ENCODE results near the gene TMEM163.

Gene TMEM163

DNA sequence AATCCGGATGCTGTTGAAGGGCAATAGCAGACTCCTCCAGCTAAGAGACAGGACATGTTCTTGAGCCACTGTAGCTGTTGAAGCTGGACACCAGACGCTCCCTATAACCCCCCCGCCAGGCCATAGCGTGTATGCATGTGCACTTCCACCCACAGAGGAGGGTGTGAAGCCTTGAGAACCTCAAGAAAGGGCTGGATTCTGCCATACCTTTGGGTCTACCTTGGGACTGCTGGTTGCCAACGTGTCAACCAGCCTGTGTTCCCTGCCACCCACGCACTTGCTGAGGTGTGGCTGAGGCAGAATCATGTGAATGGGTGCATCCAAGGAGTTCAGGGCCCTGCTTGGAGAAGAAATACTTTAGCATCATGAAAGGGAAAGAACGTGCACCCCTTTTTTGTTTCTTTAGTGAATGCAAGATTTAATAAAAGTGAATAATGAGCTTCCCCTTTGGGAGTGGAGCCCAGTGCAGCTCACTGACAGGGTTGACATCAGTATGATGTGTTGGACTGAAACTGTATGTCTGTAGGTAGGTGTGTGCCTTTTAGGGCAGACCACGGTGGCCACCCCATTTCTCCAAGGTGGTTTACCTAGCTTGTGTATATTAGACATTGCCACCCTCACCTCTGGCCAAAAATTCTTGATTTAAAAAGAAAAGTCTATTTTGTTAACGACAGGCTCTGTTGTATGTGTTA lies 266.6 kb downstream of the TMEM163 start:
- DNase-seq, result no peak

DNA sequence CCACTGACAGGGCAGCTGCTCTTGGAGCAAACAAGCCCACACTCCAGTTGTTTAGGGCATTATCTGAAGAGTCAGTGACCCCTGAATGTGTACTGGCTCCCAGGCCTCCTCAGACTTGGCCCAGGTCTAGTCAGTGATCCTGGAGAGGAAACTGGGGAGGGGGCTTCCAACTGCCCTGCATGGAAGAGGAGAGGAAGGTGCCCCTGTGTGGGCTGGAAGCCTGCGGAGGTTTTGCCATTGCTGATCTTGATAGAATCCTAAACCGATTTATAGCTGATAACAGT lies 267.5 kb downstream of the TMEM163 start:
- no peak for DNase-seq

GRCh38 chr2:134449751-134450513 lies 268.9 kb downstream of the TMEM163 start:
- DNase-seq, result no peak

DNA sequence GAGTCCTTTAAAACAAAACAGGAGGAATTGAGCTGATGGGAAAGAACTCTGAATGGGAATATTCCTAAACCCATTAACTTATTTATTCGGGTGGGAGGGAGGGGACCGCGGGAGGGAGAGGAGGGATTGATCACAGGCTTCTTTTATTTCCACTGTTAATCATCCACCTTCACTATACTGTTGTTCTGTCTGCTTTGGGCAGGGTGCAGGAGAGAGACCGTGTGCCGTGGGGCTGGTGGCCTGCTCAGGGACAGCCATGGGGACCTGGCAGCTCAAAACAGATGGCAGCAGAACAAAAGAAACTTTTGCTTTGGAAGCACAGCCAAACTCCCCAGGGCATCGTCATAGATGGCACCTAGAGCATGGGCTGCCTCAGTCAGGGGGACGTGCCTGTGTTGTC lies 269.6 kb downstream of the TMEM163 start:
- no peak for DNase-seq

DNA sequence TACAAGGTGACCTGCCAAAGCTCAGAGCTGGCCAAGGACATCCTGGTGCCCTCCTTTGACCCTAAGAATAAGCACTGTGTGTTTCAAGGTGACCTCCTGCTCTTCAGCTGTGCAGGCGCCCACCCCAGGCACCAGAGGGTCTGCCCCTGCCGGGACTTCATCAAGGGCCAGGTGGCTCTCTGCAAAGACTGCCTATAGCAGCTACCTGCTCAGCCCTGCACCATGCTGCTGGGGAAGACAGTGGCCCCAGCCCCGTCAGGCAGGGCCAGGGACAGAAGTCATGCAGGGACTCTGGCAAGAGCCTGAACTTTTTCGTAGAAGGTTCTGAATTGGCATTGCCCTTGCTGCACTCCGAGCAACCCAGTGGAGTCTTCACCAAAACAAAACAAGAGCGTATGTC lies 270.1 kb downstream of the TMEM163 start:
- DNase-seq, result no peak

- no peak for DNase-seq
Observed at GRCh38 chr2:134447669-134448068, 271.1 kb downstream of the TMEM163 start.

DNA sequence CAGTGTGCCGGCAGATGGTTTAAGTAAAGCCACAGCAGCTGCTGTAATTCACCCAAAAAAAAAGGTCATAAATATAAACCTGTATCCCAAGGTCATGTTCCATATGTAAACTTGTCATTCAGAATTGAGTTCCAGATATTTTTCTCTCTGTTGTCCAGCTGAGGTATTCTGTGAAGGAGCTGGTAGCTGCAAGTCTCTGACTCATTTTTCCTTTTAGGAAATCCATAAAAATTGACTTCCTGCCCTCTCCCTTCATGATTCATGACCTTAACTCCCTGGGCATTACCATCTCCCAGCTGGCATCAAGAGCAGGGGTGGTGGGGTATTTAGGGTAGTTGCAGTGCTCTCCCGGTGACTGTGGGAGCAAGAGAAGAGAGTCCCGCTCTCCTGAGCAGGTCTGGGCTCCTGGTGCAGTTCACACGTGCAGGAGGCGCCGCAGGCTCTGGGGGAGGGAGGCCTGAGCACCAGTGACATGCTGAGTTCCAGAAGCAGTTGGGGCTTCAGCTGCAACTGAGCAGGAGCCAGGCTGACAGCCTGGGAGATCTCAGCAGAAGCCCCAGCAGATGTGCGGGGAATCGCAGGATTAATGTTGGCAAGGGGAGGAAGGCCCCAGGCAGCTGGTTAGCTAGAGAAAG lies 272.3 kb downstream of the TMEM163 start:
- no peak for DNase-seq

- no peak for DNase-seq
Observed at GRCh38 chr2:134445985-134446382, 272.8 kb downstream of the TMEM163 start.

DNA sequence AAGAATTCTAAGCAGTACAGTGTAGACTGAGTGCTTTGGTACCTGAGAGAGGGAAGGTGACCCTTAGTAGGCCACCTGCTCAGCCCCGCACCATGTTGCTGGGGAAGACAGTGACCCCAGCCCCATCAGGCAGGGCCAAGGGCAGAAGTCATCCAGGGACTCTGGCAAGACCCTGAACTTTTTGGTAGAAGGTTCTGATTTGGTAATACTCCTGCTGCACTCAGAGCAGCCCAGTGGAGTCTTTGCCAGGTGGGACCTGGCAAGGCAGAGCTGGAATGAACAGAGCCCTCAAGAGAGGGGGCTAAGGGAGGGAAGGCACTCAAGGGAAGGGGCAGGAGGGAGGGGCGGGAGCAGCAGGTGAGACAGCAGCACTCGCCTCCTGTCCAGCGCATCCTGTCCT lies 273.7 kb downstream of the TMEM163 start:
- no peak for DNase-seq

DNA sequence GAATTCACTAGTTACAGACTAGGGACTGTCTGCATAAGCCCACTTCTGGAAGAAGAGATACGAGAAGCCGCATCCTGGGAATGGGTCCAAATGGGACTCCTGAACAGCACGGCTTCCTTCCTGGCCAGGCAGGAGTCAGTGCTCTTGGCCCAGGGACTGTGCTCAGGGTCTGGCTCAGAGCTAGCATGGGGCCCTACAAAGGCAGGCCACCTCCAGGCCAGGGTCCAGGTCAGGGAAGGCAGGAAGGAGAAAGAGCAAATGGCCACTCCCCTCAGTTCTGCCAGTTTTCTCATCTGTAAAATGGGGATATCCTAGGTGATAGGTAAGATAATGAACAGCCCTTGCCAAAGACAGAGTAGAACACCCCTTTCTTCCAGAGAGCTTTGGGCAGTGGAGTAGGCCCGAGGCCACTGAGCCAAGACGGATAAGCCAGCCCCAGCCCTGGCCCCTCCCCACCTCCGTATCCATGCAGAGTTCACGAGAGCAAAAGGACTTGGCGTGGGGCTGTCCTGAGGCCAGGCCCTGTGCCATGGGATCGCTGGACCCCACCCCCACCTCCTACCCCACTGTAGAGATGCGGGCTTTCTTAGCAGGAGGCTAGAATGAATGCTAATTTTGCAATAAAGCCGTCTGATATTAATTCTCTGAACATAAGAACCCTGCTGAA lies 274.9 kb downstream of the TMEM163 start:
- DNase-seq, result no peak

DNA sequence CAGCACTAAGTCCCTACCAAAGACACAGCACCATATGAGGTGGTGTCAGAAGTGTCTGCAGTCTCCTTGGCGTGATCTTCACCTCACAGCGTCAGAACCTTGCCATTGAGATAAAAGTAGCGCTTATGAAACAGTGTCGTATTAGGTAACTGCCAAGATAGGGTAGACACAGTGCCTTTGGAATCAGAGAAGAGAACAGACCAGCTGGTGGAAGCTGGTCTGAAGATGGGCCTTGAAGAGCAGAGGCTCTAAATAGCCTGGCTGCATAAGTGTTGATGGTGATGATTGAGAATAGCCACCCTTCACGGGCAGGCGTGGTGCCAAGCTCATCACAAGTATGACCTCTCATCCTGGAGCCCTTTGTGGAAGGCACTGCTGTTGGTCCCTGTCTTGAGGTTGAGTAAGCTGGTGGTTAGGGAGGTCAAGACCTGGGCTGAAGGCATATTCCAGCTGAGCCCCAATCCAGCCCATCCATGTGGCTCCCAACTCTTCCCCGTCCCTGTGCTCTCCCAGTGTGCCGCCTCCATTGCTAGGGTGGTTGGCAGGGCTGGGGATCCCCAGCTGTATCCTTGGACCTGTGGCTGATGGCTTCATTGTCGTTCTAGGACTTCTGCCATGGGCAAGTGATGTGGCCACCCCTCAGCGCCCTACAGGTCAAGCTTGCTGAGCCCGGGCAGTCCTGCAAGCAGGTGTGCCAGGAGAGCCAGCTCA lies 277.5 kb downstream of the TMEM163 start:
- no peak for DNase-seq

DNA sequence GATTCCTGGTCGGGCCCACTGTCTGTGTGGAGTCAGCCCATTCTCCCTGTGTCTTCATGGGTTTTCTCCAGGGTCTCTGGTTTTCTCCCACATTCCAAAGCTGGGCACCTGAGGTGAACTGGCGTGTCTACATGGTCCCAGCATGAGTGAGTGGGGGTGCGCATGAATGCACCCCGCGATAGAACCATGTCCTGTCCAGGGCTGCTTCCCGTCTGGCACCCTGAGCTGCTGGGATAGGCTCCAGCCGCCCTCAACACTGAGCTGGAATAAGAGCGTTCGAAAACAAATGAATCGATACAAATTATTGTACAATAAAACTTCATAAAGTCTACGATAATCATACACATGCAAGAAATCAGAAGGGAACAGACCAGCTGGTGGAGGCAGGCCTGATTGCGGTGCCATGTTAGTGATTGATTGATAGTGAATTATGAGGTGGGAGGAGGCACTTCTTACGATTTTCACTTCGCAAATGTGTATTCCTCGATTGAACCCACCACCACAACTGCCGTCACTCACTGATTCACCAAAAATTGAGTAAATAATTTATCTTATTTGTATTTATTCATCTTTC lies 278.4 kb downstream of the TMEM163 start:
- DNase-seq, result no peak

- DNase-seq, result no peak
Observed at GRCh38 chr2:134438371-134438770, 280.4 kb downstream of the TMEM163 start.

- no peak for DNase-seq
Observed at GRCh38 chr2:134436706-134437105, 282.1 kb downstream of the TMEM163 start.

- DNase-seq, result no peak
Observed at GRCh38 chr2:134435936-134436335, 282.9 kb downstream of the TMEM163 start.

GRCh38 chr2:134435505-134435904 lies 283.3 kb downstream of the TMEM163 start:
- no peak for DNase-seq

GRCh38 chr2:134433979-134434378 lies 284.8 kb downstream of the TMEM163 start:
- no peak for DNase-seq

- no peak for DNase-seq
Observed at GRCh38 chr2:134433469-134433868, 285.3 kb downstream of the TMEM163 start.

- DNase-seq, result no peak
Observed at GRCh38 chr2:134432435-134432883, 286.3 kb downstream of the TMEM163 start.

DNA sequence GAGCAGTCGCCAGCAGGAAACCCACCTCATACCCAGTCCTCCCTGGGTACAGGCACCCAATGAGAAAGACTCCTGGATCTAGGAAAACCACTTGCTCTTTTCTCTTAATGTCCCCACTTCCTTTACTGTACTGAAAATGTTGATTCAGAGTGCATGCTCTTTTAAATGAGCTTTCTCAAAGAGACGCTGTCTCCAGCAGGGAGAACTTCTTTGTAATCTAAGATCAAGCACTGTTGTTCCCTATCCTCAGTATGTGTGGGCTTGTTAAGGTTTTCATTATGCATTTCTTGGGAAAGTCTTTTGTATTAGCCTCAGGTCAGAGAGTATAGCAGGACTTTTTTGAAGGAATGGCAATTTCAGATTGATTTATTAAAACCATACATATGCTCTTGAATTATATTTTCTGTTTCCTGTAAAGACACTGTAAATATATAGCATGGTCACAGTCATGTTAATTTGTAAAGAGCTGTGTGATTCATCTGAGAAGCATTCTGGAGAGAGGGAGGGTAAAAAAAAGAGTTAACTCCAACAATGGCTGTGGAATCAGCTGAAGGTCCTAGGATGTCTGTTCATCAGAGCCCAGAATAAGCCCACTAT lies 286.9 kb downstream of the TMEM163 start:
- no peak for DNase-seq

- no peak for DNase-seq
Observed at GRCh38 chr2:134429886-134430285, 288.9 kb downstream of the TMEM163 start.

DNA sequence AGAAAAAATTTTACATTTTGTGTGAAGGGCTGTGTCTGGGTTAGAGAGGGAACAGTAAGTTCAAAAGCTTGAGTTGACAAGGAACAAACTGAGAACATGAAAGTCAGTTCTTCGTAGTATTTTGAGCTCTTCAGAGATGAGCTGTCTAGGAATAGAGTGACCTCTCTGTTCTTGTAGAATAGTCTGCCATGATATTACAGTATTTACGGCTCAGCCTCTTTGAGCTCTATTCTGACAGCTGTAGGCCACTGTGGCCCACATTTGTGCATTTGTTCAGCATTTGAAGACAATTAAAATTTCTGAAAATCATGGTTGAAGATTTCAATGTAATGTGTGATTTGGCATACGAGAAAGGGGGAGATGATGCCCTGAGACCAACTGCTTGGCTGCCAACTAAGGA lies 292.1 kb downstream of the TMEM163 start:
- no peak for DNase-seq

Data from T1000 (cell line).